Kasumi-1 (cell line): ENCODE measurements around the gene IRF5.

Source experiments
- DNase-seq, 2 experiments: peaks; one replicate each; lab custom pipeline; 2025; lab: John Stamatoyannopoulos, UW

The IRF5 gene

DNA sequence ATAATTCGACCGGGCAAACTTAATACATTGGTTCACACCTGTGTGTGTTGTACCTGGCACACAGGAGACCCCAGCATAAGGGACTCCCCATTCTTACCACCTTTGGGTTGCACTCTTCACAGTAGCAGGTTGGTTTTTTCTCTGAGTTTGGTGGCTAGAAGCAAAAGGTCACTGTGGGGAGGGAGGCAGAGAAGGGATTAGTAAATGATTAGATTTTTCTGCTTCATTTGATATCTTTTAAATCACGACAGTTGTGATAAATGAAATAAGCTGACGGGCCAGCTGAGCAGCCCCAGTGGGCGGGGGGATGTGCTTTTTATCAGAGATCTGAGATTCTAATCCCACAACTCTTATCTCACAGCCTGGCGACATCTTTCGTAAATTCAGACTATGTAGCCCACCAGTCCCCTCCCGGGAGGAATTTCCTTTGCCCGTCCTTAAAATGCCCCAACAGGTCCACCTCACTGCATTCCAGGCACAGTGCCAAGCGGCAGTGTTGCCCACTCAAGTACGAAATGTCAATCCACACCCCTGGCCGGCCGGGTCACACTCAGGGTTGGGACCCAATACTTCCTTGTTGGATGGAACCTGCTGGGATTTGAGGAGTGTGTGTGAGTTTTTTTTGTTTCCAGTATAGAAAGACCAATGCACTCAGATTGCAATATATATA lies 16.7 kb upstream of the IRF5 start:
- no peak for DNase-seq

- no peak for DNase-seq
Measured at GRCh38 chr7:128921866-128922440, 15.8 kb upstream of the IRF5 start.

DNA sequence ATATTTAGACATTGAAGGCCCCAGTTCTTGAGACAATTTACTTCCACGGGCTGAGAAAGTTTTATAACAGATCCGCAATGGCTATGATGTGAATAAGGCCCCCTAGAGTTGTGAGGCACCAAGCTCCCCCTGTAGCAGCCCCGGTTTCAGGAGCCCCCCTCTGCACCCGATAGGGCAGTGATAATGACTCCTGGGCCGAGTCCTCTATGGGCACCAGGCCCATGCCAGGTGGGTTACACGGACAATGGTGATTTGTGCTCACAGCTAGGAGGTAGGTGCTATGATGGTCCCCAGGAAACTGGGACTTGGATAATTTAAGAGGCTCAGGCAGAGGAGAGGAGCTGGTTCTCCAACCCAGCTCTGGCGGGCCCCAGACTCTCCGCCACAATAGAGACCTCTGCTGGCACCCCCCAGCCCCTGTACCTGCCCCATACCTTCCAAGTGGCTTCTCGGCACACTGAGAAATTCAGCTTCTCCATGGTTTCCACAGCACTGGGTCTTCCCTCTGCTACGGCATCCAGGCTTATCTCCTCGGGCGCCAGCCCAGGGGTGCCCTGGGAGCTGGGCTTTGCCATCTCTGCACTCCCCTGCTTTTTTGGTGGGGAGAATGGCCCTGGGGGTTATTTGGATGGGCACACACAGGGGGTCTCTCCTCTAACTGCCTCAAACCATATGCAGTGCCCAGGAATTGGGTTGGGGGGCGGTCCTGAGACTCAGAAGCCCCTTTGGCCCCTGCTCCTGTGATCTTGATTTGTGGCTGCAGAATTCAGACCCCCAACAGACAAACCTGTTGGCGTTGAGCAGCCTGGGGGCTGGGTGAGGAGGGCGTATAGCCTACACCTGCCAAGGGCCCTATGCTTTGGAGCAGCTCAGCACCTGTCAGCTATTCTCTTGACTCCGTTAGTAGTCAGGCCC lies 15.0 kb upstream of the IRF5 start:
- DNase-seq, result no peak

GRCh38 chr7:128923411-128923800 lies 14.3 kb upstream of the IRF5 start:
- DNase-seq, result no peak

GRCh38 chr7:128924707-128925588 lies 12.8 kb upstream of the IRF5 start:
- no peak for DNase-seq

DNA sequence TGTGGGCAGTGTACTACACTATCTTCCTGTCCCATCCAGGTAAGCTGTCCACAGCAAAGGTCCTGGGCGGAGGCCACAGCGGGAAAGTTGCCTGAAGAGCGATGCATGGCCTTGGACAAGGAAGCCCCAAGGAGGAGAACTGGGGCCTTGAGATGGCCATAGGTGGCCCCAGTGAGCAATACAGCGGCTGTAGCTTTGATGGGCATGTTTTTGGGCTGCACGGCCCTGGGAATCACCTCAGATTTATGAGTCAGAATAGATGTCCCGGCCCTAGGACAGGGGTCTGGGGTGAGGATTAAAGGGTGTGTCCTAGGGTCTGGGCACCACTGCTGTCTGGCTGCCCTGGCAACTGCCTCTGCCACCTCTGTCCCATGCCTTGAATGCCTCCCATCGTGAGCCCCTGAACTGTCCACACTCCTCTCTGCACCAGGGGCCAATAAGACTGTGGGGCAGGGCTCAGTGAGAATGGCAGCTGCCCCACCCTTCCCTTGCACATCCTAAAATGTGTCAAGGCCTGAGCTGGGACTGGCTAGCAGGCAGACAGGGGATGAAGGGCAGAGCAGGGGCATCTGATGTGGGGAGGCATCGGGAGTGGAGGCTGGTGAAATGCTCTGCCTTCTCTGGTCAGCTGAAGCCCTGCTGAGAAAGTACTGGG lies 9.4 kb upstream of the IRF5 start:
- no peak for DNase-seq

DNA sequence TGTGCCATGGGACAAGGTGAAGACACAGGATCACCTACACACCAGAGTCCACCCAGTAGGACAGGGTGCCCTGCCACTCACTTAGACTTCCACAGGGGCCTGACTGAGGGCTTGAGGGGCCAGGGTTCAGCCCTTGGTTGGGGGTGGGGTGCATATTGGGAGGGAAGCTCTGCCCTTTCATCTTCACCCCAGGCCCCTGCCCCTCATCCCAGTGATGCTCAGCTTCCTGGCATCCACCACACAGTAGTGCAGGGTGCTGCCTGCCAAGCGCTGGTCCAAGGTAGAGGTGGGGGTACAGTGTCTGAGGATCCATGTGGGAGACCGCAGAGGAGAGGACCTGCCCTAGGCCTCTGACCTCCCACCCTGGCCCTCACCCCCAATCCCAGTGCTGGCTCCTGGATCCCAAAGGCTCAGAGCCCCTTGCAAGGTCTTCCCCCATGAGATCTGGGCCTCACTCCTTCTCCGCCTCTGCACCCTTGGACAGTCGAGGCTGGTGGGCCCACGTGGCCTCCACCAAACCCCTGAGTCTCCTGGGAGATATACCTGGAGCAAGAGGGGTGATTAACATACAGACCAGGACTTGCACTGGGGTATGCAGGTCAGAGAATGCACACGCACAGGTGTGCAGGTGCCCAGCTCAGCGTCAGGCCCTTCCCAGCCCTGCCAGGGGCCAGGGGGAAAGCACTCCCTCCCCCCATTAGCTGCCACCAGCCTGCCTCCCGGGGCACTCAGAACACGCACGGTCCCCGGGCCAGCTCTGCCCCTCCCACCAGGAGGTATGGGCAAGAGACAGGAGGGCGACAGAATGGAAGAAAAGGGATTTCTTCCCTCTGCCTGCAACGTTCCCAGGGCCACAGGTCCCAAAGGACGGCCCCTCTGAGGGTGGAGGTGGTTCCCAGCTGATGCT lies 8.6 kb upstream of the IRF5 start:
- no peak for DNase-seq

DNA sequence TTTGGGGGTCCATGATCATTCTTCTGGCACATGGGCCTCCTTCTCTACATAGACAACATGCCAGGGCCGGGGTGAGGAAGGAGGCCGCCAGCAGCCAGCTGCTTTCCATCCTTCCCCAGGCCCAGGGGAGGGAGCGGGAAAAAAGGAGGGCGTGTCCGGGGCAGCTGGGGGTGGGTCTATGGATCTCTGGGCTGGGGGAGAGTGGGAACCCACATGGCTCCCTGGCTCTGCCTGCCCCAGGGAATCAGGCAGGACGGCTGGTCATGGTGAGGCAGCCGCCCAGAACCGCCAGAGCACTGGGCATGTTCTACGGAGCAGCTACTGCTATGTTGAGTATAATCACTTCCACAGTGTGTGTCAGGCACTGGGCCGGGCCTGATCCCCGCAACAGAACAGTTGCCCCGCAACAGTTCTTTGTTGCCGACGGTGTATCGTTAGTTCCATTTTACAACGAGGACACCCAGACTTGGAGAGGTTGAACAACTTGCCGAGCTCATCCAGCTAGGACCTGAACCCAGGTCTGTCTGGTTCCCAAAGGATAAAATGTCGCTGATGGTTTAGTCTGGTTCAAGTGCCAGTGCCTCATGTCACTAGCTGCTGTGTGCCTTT lies 6.4 kb upstream of the IRF5 start:
- DNase-seq, result no peak

DNA sequence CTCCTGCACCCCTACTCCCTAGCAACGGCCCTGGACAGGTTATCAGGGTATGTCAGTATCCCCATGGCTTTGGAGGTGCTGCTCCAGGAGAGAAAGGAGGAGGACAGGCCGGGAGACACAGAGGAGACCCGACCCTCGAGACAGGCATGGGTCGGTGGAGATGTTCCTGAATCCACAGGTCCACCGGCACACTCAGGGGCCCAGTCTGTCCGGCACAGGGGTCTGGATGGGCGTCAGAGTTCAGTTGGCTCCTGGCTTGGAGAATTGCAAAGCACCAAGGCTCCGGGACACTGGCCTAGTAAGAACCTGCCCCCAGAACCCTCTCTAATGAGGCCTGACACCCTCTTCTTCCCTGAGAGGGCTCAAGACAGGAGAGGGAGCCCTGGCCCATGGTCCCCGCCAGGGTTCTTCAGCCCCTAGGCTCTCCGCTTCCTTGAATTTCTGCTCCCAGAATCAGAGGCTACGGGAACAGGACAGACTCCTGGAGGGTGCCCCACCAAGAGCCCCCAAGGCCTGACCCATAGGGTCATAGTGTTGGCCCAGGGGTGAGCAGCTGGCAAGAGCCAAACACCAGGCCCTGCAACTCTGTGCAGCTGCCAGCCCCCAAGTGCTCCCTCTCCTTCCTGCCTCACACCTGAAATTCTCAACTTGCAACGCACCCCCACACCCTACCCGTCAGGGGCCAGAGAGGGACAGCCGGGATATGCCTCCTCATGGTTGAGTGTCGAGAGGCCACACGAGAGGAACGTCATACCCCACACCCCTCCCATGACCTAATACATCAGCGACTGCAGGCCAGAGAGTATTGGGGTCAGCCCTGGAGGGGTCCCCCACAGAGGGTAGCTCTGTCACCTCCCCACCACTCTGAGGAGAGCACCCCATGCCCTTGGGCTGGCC lies 5.5 kb upstream of the IRF5 start:
- DNase-seq, result no peak

- DNase-seq, result no peak
Measured at GRCh38 chr7:128932862-128933179, 4.9 kb upstream of the IRF5 start.

GRCh38 chr7:128933180-128933891 lies 4.4 kb upstream of the IRF5 start:
- peak; percentile 88 to 93 for DNase-seq

DNA sequence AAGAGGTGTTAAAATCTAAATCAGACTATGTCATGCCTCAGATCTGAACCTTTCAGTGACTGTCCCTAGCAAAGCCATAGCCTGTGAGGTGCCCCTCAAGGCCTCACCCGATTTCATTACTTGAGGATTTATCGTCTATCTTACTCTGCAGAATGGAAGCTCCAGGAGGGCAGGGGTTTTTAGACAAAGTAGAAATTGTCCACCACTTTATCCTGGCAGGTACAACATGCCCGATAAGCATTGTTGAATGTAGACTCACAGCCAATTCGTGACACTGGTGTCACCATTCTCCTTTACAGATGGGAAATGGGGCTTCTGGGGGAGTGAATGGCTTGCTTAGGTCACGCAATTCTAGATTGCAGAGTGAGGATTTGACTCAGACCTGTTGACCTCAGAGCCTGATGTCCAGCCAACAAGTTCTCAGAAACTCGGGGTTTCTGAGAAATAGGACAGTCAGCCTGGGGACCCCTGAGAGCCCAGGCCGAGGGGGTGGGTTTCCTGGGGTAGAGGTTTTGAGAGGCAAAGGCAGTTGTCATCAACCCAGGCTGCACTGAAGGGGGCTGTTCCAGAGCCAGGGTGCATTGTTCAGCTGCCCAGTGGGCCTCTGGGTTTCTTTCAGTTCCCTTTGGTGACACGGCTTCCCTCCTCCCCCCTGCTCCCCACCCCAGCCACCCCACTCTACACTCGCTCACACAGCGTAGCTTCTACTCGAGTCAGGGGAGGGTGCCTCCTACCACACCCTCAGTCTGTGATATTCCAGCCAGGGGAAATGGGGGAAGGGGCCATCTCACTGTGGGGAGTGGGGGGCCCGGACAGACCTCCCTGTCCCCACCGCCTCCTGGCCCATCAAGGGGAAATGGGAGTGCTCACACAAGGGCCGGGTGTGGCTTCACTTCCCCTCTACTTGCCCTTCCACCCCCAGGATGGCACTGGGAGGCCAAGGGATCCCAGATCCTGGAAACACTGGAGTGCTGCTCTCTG lies 3.1 kb upstream of the IRF5 start:
- DNase-seq, result no peak

GRCh38 chr7:128935342-128935730 lies 2.4 kb upstream of the IRF5 start:
- no peak for DNase-seq

DNA sequence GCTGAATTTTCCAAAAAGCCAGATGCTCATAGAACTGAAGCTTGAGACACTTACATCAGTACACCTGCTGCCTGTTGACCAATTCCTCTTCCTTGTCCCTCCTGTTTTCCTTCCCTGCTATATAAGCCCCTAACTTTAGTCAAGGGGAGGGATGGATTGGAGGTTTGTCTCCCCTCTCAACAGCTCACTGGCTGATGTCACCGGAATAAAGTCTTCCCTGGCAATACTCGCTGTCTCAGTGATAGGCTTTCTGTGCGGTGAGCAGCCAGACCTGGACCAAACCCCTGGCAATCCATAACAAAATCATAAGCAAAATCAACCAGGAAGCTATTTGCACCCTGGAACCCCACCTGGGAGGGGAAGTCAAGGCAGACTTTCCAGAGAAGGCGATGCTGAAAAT lies 929 bp upstream of the IRF5 start:
- no peak for DNase-seq

DNA sequence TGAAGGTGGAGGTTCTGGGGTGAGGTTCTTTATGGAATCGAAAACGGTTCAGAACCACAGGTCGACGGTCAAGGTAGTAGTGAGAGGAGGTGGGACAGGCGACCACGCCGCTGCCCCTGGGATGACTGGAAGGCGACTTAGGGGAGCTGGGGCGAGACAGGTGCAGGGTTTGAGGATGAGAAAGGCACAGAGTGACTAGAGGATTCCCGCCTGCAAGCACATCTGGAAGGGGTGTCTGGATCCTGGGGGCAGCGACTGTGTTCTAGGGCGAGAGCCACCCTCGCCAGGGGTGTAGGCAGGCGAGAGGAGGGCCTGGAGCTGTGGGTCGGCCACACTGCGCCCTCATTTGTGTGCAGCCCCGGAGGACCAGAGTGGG lies 468 bp upstream of the IRF5 start:
- no peak for DNase-seq

DNA sequence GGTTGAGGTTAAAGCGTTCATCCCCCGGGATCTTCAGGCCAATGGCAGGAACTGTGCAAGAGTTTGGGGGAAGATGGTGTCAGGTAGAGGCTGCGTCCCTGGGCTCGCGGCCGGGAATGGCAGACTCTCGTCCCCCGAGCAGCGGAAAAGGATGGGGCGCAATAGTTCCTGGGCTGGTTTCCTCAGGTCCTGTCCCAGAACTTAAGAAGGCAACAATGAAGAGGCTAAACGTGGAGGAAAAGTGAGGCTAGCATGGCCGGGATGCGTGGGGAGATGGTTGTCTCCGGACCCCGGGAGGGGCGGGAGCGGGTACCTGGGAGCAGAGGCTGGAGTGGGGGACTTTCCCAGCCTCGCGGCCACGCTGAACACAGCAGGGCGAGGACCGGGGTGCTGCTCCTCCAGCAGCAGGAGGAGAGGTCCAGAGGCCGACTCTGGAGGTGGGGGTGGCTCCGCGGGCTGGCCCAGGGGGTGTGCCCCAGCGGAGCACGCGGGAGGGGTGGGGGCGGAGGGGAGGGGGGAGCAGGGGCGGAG lies 882 bp downstream of the IRF5 start:
- DNase-seq, result peak in 1 of 2 experiments; percentile 35
